ENCODE measurements around the gene ATP2B2.

GRCh38 chr3:10428406-10429091 is 76.8 kb downstream of the ATP2B2 start:
- no peak for TF ChIP-seq CTCF (conservative IDR thresholded peaks at IDR 0.05; ENCODE audit: low read length)
- TF ChIP-seq EZH2phosphoT487 (IDR thresholded peaks at IDR 0.05; ENCODE audit: borderline replicate concordance, low read depth, low read length): no peak
